ENCODE results near the gene LRRC47. TPM values are rescaled to one million over a fixed set of nuclear protein-coding genes. Genes with fewer than 3 reads are reported as not detected.

The LRRC47 gene
- total and polyA plus RNA-seq, 12 donors: 16.9 to 58.3 (median 44.7) TPM

DNA sequence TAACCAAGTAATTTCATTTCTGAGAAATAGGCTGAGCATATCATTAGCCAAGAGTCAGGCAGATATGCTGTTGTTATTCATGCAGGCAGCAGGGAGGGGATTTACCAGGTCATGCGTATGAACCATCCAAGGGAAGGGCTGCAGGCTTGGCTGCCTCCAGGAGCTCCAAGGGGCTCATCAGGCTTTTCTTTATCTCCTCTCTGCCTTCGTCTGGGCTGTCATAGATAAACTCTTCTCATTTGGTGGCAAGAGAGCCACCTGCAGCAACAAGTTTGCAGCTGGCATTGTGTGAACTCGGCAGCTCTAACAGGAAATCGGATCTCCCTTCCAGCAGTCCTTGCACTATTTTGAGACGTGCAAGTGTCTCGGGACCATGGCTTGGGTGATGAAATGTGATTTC lies 36.5 kb downstream of the LRRC47 start:
- DNase-seq: no peak
- intact Hi-C loops (cut with DNase I): no loop called here
- Histone ChIP-seq H3K27me3 (peaks cover 13% of the 10 kb centered on the region), H3K27ac (no peak overlapping the region), H3K9me3 (replicated peaks in 1 of 3) (no peaks in the 10 kb centered on the region), H3K4me3 (no peak overlapping the region), H3K4me1 (replicated peaks in 1 of 2) (no peaks in the 10 kb centered on the region), H3K36me3 (replicated peaks in 1 of 2) (no peaks in the 10 kb centered on the region)
- WGBS, 4 donors: 49 to 77% (median 64%) methylated on average over 6 of the region's 6 CpGs
- TF ChIP-seq, protein P1, sequence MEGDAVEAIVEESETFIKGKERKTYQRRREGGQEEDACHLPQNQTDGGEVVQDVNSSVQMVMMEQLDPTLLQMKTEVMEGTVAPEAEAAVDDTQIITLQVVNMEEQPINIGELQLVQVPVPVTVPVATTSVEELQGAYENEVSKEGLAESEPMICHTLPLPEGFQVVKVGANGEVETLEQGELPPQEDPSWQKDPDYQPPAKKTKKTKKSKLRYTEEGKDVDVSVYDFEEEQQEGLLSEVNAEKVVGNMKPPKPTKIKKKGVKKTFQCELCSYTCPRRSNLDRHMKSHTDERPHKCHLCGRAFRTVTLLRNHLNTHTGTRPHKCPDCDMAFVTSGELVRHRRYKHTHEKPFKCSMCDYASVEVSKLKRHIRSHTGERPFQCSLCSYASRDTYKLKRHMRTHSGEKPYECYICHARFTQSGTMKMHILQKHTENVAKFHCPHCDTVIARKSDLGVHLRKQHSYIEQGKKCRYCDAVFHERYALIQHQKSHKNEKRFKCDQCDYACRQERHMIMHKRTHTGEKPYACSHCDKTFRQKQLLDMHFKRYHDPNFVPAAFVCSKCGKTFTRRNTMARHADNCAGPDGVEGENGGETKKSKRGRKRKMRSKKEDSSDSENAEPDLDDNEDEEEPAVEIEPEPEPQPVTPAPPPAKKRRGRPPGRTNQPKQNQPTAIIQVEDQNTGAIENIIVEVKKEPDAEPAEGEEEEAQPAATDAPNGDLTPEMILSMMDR (IDR thresholded peaks at IDR 0.05): no peak
- TF ChIP-seq POLR2A (IDR thresholded peaks at IDR 0.05): no peak

- no peak for DNase-seq
- Histone ChIP-seq H3K9me3 (replicated peaks in 1 of 3) (no peaks in the 10 kb centered on the region), H3K27ac (no peak overlapping the region), H3K27me3 (peaks cover 17% of the 10 kb centered on the region), H3K4me1 (replicated peaks in 1 of 2) (no peaks in the 10 kb centered on the region), H3K36me3 (replicated peaks in 1 of 2) (no peaks in the 10 kb centered on the region), H3K4me3 (no peak overlapping the region)
- TF ChIP-seq POLR2A (IDR thresholded peaks at IDR 0.05): no peak
- TF ChIP-seq, protein P1 (IDR thresholded peaks at IDR 0.05): no peak
- WGBS, 4 donors: 77 to 87% (median 80%) methylated on average over 6 of the region's 6 CpGs
- intact Hi-C loops (cut with DNase I): no loop called here
Measured at GRCh38 chr1:3759164-3759563, 37.1 kb downstream of the LRRC47 start.

- Histone ChIP-seq H3K27me3 (peaks cover 10% of the 10 kb centered on the region), H3K27ac (no peak overlapping the region), H3K4me1 (replicated peaks in 1 of 2) (no peaks in the 10 kb centered on the region), H3K9me3 (replicated peaks in 1 of 3) (no peaks in the 10 kb centered on the region), H3K4me3 (no peak overlapping the region), H3K36me3 (replicated peaks in 1 of 2) (no peaks in the 10 kb centered on the region)
- no peak for DNase-seq
- intact Hi-C loops (cut with DNase I): no loop called here
- TF ChIP-seq POLR2A (IDR thresholded peaks at IDR 0.05): no peak
- TF ChIP-seq, protein P1 (IDR thresholded peaks at IDR 0.05): no peak
- WGBS, 4 donors: 71 to 82% (median 78%) methylated on average over 18 to 21 of the region's 21 CpGs
Measured at GRCh38 chr1:3756394-3756793, 39.9 kb downstream of the LRRC47 start.

DNA sequence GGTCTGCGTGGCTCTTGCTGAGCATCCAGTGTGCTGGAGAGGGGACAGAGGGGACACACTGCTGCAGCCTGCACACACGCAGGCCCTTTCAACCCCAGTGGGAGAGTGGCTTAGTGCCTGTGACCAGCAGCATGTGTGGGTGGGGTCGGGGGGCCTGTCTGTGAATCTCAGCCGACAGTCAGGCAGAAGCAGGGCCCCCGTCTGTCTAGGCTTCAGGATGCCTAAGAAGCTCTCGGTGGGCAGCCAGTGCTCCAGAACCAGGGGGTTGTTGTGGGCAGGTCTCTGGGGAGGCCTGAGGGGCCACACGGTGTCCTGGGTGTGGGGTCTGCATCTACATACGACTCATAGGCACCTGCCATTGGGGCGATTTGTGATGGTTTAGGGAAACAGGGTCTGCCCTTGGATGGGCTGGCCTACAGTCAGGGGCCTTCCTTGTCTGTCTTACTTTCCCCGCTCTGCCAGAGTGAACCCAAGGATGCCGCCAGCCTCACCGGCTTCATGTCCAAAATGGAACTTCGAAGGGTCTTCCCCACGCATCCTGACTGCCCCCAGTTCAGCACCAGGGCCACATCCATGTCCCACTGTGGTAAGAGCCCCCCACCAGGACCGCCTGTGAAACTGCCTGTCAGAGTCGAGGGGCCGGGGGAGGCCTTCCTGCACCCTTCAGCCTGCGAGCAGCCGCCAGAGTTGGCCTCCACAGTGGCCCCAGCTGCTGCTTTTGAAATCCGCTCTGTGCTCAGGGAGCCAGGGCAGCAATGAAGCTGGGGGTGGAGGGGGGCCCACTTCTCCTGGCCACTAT lies 42.4 kb downstream of the LRRC47 start:
- no peak overlapping the region for H3K4me3 ChIP-seq
- intact Hi-C loops (cut with DNase I): no loop called here
- TF ChIP-seq, protein P1 (IDR thresholded peaks at IDR 0.05): no peak
- TF ChIP-seq POLR2A (IDR thresholded peaks at IDR 0.05): no peak

More for the DNA sequence above, 42.4 kb downstream of the LRRC47 start:
- H3K27me3 ChIP-seq: peaks cover 4% of the 10 kb centered on the region
- H3K36me3 ChIP-seq (replicated peaks in 1 of 2): no peaks in the 10 kb centered on the region
- no peaks in the 10 kb centered on the region for H3K4me1 ChIP-seq (replicated peaks in 1 of 2)
- no peaks in the 10 kb centered on the region for H3K9me3 ChIP-seq (replicated peaks in 1 of 3)
- 75 to 82% (median 77%) methylated on average over 8 to 20 of the region's 20 CpGs for WGBS, 4 donors
- H3K27ac ChIP-seq: no peak overlapping the region
- no peak for DNase-seq
